DOHH2 (cell line): ENCODE results near the gene CYTL1.

ENCODE experiments used
- H3F3A ChIP-seq: fragments of 200-600 bp; sonication (generic), shearing (Covaris generic); 2 replicates; pipeline ENCODE4 v1.6.0; 2016; ENCODE audit warnings: antibody characterized with exemption, mild to moderate bottlenecking; ENCODE audit not compliant: control insufficient read depth, insufficient read depth
- H3K27ac ChIP-seq: fragments of 200-600 bp; sonication (generic); 2 replicates; pipeline ENCODE4 v1.5.1; 2014; ENCODE audit warnings: low read depth, mild to moderate bottlenecking, low read length, moderate library complexity
- H3K27me3 ChIP-seq: fragments of 200-600 bp; sonication (generic); 2 replicates; pipeline ENCODE4 v1.6.1; 2014; ENCODE audit warnings: mild to moderate bottlenecking, low read length, mixed read lengths; ENCODE audit not compliant: control insufficient read depth
- H3K36me3 ChIP-seq: fragments of 200-600 bp; sonication (generic); 2 replicates; pipeline ENCODE4 v1.6.1; 2014; ENCODE audit warnings: mild to moderate bottlenecking, low read length, moderate library complexity, mixed read lengths; ENCODE audit not compliant: control insufficient read depth
- H3K4me1 ChIP-seq: fragments of 200-600 bp; sonication (generic); 2 replicates; pipeline ENCODE4 v1.6.1; 2014; ENCODE audit warnings: mild to moderate bottlenecking, low read length, mixed read lengths; ENCODE audit not compliant: control insufficient read depth
- H3K4me2 ChIP-seq: fragments of 200-600 bp; sonication (generic); 2 replicates; pipeline ENCODE4 v1.6.0; 2014; ENCODE audit warnings: mild to moderate bottlenecking, low read length, moderate library complexity
- H3K4me3 ChIP-seq: fragments of 200-600 bp; sonication (generic); 2 replicates; pipeline ENCODE4 v1.5.1; 2014; ENCODE audit warnings: mild to moderate bottlenecking, low read length, mixed read lengths
- H3K79me2 ChIP-seq: fragments of 200-600 bp; sonication (generic); 2 replicates; pipeline ENCODE4 v1.6.1; 2014; ENCODE audit warnings: mild to moderate bottlenecking, low read length, mixed read lengths; ENCODE audit not compliant: control insufficient read depth
- H3K9me2 ChIP-seq: fragments of 200-600 bp; sonication (generic); replicated peaks from 2 replicates; pipeline ENCODE4 v1.6.1; 2014; ENCODE audit warnings: mild to moderate bottlenecking, low read length, mixed read lengths; ENCODE audit not compliant: control insufficient read depth
- H3K9me3 ChIP-seq: fragments of 200-600 bp; sonication (generic); 2 replicates; pipeline ENCODE4 v1.6.1; 2014; ENCODE audit warnings: antibody characterized with exemption, low read length, mixed read lengths; ENCODE audit not compliant: control insufficient read depth, insufficient read depth
- H4K20me1 ChIP-seq: fragments of 200-600 bp; sonication (generic); 2 replicates; pipeline ENCODE4 v1.6.0; 2014; ENCODE audit warnings: low read depth, mild to moderate bottlenecking, antibody characterized with exemption, low read length, moderate library complexity; ENCODE audit not compliant: control insufficient read depth, insufficient read depth
- EZH2phosphoT487 ChIP-seq: fragments of 200-600 bp; sonication (generic); IDR thresholded peaks from 2 replicates; pipeline ENCODE4 v1.6.1; 2017; ENCODE audit warnings: borderline replicate concordance, mild to moderate bottlenecking, antibody characterized with exemption, low read length, moderate library complexity, mixed read lengths
- TF ChIP-seq, protein P1 (sequence below): fragments of 200-600 bp; sonication (generic); IDR thresholded peaks from one replicate; pipeline ENCODE4 v1.5.1; 2014; ENCODE audit warnings: antibody characterized with exemption, mild to moderate bottlenecking, low read depth, low read length; ENCODE audit not compliant: poor library complexity, severe bottlenecking

Gene CYTL1

DNA sequence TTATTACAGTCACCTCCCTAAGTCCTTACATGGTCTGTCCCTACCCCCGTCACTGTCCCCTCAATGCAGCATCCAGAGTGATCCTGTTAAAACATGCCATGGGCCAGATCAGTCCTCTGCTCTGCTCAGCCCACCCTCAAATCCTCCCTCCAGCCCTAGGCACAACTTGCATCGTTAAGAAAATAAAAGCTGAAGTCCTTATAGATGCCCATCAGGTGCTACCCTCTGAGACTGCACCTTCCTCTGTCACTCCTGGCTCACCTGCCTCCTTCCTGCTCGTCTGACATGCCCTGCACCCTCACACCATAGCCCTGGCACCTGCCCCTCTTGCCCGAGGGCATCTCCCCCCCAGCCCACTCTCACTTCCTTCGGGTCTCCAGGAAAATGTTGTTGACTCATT is 36.2 kb upstream of the CYTL1 start:
- no peak overlapping the region for H3K4me2 ChIP-seq
- H3K36me3 ChIP-seq, result no peaks in the 10 kb centered on the region
- no peaks in the 10 kb centered on the region for H4K20me1 ChIP-seq
- H3F3A ChIP-seq, result no peaks in the 10 kb centered on the region
- no peaks in the 10 kb centered on the region for H3K27me3 ChIP-seq
- H3K4me1 ChIP-seq, result no peaks in the 10 kb centered on the region
- H3K27ac ChIP-seq, result no peak overlapping the region
- no peaks in the 10 kb centered on the region for H3K9me3 ChIP-seq
- no peaks in the 10 kb centered on the region for H3K9me2 ChIP-seq
- H3K79me2 ChIP-seq, result no peaks in the 10 kb centered on the region
- TF ChIP-seq, protein P1, sequence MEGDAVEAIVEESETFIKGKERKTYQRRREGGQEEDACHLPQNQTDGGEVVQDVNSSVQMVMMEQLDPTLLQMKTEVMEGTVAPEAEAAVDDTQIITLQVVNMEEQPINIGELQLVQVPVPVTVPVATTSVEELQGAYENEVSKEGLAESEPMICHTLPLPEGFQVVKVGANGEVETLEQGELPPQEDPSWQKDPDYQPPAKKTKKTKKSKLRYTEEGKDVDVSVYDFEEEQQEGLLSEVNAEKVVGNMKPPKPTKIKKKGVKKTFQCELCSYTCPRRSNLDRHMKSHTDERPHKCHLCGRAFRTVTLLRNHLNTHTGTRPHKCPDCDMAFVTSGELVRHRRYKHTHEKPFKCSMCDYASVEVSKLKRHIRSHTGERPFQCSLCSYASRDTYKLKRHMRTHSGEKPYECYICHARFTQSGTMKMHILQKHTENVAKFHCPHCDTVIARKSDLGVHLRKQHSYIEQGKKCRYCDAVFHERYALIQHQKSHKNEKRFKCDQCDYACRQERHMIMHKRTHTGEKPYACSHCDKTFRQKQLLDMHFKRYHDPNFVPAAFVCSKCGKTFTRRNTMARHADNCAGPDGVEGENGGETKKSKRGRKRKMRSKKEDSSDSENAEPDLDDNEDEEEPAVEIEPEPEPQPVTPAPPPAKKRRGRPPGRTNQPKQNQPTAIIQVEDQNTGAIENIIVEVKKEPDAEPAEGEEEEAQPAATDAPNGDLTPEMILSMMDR, result no peak
- no peak for TF ChIP-seq EZH2phosphoT487
- no peak overlapping the region for H3K4me3 ChIP-seq

DNA sequence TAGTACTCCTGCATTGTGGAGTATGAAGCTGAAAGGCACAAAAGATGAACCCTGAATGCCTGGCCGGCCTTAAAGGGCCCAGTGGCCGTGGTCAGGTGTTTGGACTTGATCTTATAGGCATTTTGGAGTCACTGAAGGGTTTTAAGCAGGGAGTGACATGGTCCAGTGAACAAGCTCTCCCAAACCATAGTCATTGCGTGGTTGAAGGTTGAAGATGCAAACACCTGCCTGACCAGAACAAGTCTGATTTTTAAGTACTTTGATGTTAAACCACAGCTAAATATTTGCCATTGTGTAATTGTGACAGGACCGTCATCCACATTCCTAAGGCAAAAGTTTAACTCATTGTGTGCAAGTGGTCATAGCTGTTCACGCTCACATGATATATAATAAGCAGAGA is 35.3 kb upstream of the CYTL1 start:
- no peak overlapping the region for H3K4me3 ChIP-seq
- H3K9me2 ChIP-seq, result no peaks in the 10 kb centered on the region
- no peaks in the 10 kb centered on the region for H3F3A ChIP-seq
- no peak overlapping the region for H3K27ac ChIP-seq
- H3K79me2 ChIP-seq, result no peaks in the 10 kb centered on the region
- no peaks in the 10 kb centered on the region for H3K4me1 ChIP-seq
- no peak for TF ChIP-seq EZH2phosphoT487
- TF ChIP-seq, protein P1, result no peak
- H3K36me3 ChIP-seq, result no peaks in the 10 kb centered on the region
- H4K20me1 ChIP-seq, result no peaks in the 10 kb centered on the region
- H3K4me2 ChIP-seq, result no peak overlapping the region
- H3K27me3 ChIP-seq, result no peaks in the 10 kb centered on the region
- no peaks in the 10 kb centered on the region for H3K9me3 ChIP-seq

DNA sequence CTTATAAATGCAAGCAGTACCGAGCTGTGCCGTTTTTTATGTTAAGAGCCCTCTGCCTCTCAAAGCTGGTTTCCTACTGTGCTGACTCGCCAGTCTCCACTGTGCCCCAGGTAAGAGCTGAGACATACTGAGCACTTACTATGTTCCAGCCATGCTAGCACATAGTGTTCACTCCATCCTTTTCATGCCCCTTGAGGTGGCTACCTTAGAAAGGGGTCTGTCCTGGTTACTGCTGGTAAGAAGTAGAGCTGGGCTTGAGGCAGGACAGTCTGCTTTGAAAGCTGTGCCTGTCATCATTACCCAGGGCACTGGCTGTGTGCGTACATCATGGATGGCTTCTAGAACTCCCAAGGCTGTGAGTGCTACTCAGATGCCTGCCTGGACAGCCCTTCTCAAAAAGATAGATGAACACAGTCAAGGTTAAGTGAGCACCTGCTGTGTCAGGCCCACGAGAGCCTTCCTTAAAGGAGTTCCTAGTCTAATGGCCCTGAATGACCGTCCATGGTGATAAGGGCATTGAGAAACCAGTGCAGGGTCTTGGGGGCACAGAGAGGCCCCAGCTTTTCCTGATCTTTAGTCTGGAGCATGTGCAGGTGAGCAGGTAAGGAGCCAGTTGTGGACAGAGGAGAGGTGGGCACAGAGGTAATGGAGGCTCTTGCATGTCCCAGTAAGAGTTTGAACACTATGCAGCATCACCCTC is 33.6 kb upstream of the CYTL1 start:
- no peaks in the 10 kb centered on the region for H3K9me3 ChIP-seq
- no peaks in the 10 kb centered on the region for H3F3A ChIP-seq
- no peaks in the 10 kb centered on the region for H3K4me1 ChIP-seq
- H3K4me2 ChIP-seq, result no peak overlapping the region
- no peaks in the 10 kb centered on the region for H3K27me3 ChIP-seq
- H3K79me2 ChIP-seq, result no peaks in the 10 kb centered on the region
- H4K20me1 ChIP-seq, result no peaks in the 10 kb centered on the region
- no peaks in the 10 kb centered on the region for H3K9me2 ChIP-seq
- no peak overlapping the region for H3K27ac ChIP-seq
- H3K4me3 ChIP-seq, result no peak overlapping the region
- no peaks in the 10 kb centered on the region for H3K36me3 ChIP-seq
- TF ChIP-seq, protein P1, result no peak
- no peak for TF ChIP-seq EZH2phosphoT487

DNA sequence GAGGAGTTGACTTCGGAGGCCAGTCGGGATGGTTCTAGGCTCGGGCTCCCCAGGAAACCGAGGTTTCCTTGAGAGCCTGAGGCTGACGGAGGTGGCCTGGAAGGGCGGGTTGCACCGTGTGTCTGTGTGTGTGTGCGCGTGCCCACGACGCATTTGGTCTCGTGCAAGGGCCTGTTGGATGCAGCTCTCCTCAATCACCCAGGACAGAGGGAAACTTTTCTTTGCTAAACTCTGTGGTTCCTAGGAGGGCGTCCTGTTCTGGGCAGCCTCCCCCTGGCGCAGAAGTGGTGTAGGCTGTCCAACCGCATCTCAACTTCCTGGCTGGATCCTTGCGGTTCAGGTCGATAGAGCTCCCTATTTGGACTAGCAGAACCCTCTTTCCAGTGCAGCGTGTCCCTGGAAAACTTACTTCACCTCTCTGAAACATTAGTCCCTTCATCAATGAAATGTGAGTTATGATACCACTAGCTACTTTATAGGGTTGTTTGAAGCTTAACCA is 33.0 kb upstream of the CYTL1 start:
- no peaks in the 10 kb centered on the region for H3F3A ChIP-seq
- no peaks in the 10 kb centered on the region for H3K9me2 ChIP-seq
- H3K4me1 ChIP-seq, result no peaks in the 10 kb centered on the region
- H3K4me2 ChIP-seq, result no peak overlapping the region
- no peak for TF ChIP-seq EZH2phosphoT487
- TF ChIP-seq, protein P1, result no peak
- H3K79me2 ChIP-seq, result no peaks in the 10 kb centered on the region
- no peaks in the 10 kb centered on the region for H3K9me3 ChIP-seq
- H3K4me3 ChIP-seq, result no peak overlapping the region
- H3K27ac ChIP-seq, result no peak overlapping the region
- no peaks in the 10 kb centered on the region for H4K20me1 ChIP-seq
- no peaks in the 10 kb centered on the region for H3K27me3 ChIP-seq
- H3K36me3 ChIP-seq, result no peaks in the 10 kb centered on the region
